ENCODE data around the gene OR52B4. TPM values are rescaled to one million over a fixed set of nuclear protein-coding genes. Genes with fewer than 3 reads are reported as not detected.
A peak's percentile ranks its signal among the peaks of the same experiment; 100 is the strongest.
"Not testable (repeated sequence)": the region's sequence is repeated elsewhere in the genome, so short reads cannot be mapped to it uniquely, and the experiment has no call there.

The OR52B4 gene
- total RNA-seq (2014; rRNA removed), result not detected in 2 replicates
- polyA plus RNA-seq (2012), result not detected

DNA sequence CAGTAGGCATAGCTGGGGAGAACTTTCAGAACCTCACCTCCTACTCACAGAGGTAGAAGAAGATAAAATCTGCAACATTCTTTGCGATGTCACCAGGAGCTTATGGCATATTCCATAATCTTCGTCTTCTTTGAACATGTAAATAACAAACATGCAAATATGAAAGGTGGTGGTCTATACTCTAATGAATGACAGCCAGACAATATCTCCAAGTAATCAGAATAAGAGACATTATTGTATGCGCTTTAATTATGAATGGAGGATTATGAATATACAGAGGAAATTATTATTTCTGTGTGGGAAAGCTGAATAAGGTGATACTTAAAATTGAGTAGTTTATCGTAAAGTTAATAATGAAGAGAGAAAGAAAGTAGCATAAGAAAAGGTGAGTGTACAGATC, at the start of gene OR52B4:
OR52B4 (minus strand) TSS at position 101 of the 400 bp plus-strand sequence; CDS start at position 10, 91 bp downstream.
- no peak for DNase-seq (ENCODE audit: low read depth)

DNA sequence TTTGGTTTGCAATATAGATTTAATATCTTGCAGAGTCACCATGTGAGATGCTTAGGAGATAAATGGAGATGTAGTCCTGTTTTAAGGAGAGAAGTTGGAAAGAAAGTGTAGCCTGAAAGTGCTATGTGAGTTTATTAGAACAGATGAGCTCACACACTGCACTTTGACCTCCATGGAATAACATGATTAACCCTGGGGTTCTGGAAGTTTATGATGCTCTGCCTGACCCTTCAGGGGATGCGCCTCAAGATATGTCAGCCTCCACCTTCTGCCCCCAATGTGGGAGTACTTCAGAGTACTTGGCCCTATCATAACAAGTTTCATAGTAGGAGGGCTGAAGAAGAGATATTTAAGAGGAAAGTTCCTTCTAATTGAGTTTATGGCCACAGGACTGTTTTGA, 48.6 kb upstream of the OR52B4 start:
- no peak for DNase-seq (ENCODE audit: low read depth)

- no peak for DNase-seq (ENCODE audit: low read depth)
Observed at GRCh38 chr11:4416306-4416705, 48.1 kb upstream of the OR52B4 start.

DNA sequence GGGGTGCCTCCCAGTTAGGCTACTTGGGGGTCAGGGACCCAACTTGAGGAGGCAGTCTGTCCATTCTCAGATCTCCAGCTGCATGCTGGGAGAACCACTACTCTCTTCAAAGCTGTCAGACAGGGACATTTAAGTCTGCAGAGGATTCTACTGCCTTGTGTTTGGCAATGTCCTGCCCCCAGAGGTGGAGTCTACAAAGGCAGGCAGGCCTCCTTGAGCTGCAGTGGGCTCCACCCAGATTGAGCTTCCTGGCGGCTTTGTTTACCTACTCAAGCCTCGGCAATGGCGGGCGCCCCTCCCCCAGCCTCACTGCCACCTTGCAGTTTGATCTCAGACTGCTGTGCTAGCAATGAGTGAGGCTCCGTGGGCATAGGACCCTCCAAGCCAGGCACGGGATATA, 38.0 kb upstream of the OR52B4 start:
- DNase-seq (ENCODE audit: low read depth), result not testable (repeated sequence)

DNA sequence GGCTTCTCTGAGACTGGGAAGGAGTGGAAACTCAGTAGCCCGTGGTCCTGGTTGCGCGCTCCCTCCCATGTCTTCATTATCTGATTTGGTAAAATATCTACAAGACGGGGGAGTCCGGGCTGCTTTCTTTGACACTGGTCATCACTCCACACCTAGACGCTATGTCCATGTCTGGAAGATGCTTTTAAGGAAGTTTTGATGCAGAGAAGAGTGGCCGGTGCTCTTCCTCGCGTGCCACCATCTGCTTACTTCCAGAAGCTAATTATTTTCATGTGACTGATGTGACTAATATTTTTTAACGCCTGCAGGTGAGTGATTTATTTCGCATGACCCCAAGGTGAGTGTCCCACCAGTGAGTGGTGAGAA, 25.7 kb upstream of the OR52B4 start:
- no peak for DNase-seq (ENCODE audit: low read depth)

DNA sequence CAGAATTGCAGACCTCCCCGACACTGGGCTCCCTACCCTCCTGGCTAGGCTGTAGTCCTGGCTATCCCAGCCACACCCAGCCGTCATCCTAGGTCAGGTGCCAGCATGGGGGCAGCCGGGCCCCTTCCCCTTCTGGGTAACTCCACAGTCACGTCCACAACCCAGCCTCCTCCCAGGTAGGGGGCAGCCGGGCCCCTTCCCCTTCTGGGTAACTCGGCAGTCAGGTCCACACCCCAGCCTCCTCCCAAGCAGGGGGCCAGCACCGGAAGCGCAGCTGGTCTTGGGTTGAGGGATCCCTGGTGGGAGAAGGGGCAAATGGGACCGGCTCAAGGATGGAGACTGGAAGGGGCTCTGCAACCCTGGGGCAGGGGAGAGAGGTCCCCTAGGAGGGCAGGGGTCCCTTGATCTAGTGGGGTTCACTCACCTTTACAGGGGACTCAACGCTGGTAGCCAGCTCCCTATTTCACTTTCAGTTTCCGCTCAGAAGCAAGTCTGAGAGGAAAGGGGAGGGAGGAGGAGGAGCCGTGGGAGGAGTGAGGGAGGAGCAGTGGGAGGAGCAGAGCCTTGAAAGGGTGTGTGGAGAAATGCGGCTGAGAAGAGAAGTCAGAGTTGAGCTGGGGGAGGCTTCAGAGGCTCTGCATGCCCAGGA, 25.1 kb upstream of the OR52B4 start, which contains the start of gene TRIM21:
TRIM21 (minus strand) TSS at position 494 of the 649 bp plus-strand sequence. CDS start 3,293 bp downstream, outside the sequence.
- DNase-seq (ENCODE audit: low read depth), result peak; percentile 78

DNA sequence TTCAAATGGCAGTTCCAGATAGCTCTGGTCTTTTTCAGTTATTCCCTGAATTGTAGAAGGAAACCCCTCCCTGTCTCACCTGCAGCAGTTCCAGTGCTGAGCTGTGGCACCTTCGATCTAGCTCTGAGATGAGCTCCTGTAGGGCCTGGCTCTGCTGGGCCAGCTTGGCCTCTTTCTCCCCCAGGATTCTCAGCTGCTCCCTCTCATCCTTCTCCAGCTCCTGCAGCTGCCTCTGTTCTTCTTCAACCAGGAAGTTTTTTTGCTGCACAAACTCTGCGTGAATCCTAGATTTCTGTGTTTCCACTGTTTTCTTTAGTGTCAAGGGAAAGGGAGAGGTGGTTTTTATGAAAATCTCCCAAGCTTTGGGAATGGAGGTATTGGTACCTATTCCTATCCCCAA, 20.0 kb upstream of the OR52B4 start:
- no peak for DNase-seq (ENCODE audit: low read depth)

DNA sequence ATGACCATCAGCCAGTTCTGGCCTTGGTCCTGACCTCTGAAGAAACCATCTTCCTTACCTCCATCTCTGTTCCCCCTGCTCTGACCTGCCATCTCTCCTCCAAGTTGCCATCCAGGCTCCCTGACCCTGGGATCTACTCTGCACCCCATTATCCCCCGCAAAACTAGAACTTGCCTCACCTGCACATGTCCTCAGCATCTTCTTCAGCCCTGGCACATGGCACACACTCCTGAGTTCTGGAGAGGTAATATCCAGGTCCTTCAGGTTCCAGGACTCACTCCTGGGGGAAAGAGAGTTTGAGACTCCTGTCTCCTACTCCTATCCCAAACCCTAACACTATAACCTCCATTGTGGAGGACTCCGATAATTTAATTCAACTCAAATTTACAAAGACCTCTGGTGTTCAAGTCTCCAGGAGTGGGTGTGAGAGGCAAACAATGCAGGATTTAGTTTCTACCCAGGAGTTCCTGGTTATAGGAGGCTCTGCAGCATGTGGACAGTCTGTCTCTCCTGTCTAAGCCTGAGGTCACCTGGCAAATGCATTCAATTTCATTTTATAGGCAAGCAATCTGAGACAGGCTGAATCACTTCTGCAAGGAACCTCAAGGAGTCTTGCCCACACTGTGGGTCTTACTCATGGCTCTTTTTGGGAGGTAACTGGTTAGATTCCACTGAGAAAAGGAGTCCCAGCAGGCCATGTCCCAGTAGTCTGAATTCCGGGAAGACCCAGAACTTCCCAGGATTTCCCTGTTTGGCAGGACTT, 18.0 kb upstream of the OR52B4 start:
- DNase-seq (ENCODE audit: low read depth), result no peak

GRCh38 chr11:4381901-4382300, 13.7 kb upstream of the OR52B4 start:
- DNase-seq (ENCODE audit: low read depth), result no peak

- DNase-seq (ENCODE audit: low read depth), result no peak
Observed at GRCh38 chr11:4375431-4376140, 7.4 kb upstream of the OR52B4 start.

DNA sequence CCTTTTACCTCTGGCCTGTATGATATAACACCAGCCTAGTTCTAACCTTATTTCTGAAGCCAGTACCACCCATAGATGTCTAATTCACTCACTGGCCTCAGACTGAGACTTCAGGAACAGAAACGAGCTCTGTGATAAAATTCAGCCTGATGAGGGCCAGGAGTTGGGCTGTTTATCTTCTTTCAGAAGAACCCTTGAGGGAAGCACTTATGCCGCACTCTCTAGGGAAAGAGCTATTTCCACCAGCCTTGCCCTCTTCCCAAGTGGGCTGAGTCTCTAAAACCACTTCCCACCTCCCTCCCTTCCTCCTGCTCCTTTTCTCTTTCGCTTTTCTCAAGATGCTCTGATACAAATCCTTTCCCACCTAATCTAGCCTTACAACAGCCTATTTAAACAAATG, 2.0 kb upstream of the OR52B4 start:
- DNase-seq (ENCODE audit: low read depth), result no peak

- not testable (repeated sequence) for DNase-seq (ENCODE audit: low read depth)
Observed at GRCh38 chr11:4348142-4348541, 20.0 kb downstream of the OR52B4 start.

DNA sequence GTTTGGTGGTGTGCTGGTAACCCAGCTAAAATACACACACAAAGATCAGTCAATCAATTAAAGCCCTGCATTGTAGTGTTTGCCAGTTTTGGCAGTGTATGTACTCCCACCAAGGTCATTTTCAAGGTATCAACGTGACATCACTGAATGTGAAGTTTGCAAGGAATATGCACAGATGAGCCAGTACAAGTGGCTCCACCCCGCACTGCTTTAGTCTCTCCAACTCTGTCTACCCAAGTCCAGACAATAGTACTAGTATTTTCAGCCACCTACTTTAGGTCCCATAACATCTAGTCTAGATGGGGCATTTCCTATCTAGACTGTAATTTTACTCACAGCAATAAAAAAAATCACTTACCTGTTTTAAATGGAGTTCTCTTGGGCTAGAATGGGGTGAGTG, 22.8 kb downstream of the OR52B4 start:
- DNase-seq (ENCODE audit: low read depth), result not testable (repeated sequence)

DNA sequence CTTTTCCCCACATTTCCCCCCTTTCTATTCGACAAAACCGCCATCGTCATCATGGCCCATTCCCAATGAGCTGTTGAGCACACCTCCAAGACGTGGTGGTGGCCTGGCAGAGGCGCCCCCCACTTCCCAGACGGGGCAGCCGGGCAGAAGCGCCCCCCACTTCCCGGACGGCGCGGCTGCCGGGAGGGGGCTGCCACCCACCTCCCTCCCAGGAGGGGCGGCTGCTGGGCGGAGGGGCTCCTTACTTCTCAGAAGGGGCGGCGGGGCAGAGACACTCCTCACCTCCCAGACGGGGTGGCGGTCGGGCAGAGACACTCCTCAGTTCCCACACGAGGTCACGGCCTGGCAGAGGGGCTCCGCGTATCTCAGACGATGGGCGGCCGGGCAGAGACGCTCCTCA, 33.8 kb downstream of the OR52B4 start:
- not testable (repeated sequence) for DNase-seq (ENCODE audit: low read depth)

Other genes starting within 250 kb of the OR52B4 start
- gene TRIM21, start 25.3 kb upstream of the OR52B4 start, total RNA-seq (2014; rRNA removed), result 11.4 and 15.0 TPM in 2 replicates
- gene OR52K2, start 80.9 kb upstream of the OR52B4 start, total RNA-seq (2014; rRNA removed), result not detected in 2 replicates
- not detected in 2 replicates for gene OR52K1, start 114.3 kb upstream of the OR52B4 start, total RNA-seq (2014; rRNA removed)
- gene OR52M1, start 176.8 kb upstream of the OR52B4 start, total RNA-seq (2014; rRNA removed), result not detected in 2 replicates
- not detected in 2 replicates for gene OR52I2, start 213.4 kb upstream of the OR52B4 start, total RNA-seq (2014; rRNA removed)
- not detected in 2 replicates for gene OR52I1, start 225.7 kb upstream of the OR52B4 start, total RNA-seq (2014; rRNA removed)
- 13.7 and 19.3 TPM in 2 replicates for gene TRIM68, start 239.8 kb upstream of the OR52B4 start, total RNA-seq (2014; rRNA removed)